SH-SY5Y (cell line): ENCODE results near the gene ALDH1A2.

Source experiments
- GATA2 ChIP-seq: IDR thresholded peaks from 2 replicates; pipeline ENCODE4 v1.6.1; 2011; ENCODE audit warnings: mild to moderate bottlenecking, low read depth, low read length
- GATA3 ChIP-seq: IDR thresholded peaks from 2 replicates; pipeline ENCODE4 v1.6.1; 2011; ENCODE audit warnings: low read depth, mild to moderate bottlenecking, low read length, moderate library complexity

ALDH1A2 gene

GRCh38 chr15:57923750-57924149 lies 141.8 kb downstream of the ALDH1A2 start:
- TF ChIP-seq GATA2 (no peak), GATA3 (no peak)

GRCh38 chr15:57923306-57923705 lies 142.2 kb downstream of the ALDH1A2 start:
- TF ChIP-seq GATA2 (no peak), GATA3 (no peak)

DNA sequence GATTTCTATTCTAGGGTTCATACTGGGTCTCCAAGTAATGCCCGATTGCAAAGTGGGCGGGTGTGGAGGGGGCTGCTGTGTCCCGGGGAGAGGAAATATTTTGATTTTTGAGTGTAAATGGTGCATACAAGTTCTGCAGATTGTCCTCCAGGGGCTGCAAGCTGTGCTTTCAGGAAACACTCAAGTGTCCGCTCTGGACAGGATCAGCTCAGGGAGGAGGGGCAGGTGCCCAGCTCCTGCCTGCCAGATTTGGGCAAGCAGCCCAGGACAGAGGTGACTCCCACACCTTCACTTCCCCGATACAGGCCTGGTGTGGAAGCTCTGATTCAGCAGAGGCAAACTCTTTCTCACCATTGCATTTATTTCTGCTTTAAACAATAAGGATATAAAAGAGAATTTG lies 142.7 kb downstream of the ALDH1A2 start:
- TF ChIP-seq GATA3 (no peak), GATA2 (no peak)

GRCh38 chr15:57921371-57921770 lies 144.1 kb downstream of the ALDH1A2 start:
- no peak for TF ChIP-seq GATA3
- TF ChIP-seq GATA2: no peak

DNA sequence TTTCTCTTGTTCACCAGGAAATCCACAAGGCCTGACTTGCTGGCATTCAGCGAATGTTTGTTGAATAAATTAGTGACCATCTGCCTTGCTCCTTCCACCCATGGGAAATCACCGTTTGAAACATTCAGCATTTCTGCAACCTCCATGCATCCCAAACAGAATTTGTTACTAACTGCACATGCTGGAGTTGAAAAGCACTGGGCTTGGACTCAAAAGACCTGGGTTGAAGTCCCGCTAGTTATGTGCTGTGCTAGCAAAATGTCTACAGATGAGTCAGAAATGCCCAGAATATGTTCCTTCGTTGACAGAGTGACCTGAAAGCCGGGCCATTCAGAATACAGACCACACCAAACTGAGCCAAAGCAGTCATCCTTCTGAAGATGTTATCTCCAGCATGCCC lies 144.6 kb downstream of the ALDH1A2 start:
- peak; percentile 26; the same call in 1 of the 2 replicates for TF ChIP-seq GATA2
- TF ChIP-seq GATA3: no peak

- no peak for TF ChIP-seq GATA3
- TF ChIP-seq GATA2: no peak
Observed at GRCh38 chr15:57919754-57920153, 145.8 kb downstream of the ALDH1A2 start.

DNA sequence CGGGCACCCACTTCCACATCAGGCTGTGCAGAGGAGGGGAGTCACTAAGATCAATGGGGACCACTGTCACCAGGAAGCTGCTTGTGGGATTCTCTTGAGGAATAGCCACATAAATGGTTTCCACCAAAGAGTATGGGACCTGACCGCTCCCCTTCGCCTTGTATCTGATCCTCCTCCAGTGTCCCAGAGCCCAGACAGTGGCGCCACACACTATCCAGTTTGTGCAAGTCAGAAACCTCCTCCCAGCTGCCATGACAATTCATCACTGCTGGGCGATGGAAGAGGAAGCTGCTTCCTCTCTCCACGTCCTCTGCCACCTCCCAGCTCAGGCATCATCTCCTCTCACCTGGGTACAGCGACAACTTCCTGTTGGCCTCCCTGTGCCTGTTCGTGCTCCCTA lies 147.5 kb downstream of the ALDH1A2 start:
- no peak for TF ChIP-seq GATA3
- TF ChIP-seq GATA2: no peak

DNA sequence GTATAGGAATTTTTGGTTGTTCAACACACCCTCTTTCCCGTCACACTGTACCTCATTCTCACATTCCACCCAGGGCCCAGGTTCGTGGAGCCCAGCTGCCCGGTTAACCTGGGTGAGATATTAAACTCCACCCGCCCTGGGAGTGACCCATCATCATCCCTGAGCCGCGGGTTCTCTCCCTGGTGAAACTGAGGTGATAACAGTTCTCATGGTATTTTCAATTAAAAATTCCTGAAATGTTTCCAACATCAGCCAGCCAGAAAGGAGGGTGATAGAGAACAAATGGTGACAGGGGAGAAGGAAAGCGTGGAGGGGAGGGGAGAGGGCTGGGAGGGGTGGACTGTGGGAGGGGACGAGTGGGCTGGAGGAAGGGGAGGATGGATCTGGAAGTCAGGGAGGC lies 148.8 kb downstream of the ALDH1A2 start:
- no peak for TF ChIP-seq GATA2
- TF ChIP-seq GATA3: no peak

DNA sequence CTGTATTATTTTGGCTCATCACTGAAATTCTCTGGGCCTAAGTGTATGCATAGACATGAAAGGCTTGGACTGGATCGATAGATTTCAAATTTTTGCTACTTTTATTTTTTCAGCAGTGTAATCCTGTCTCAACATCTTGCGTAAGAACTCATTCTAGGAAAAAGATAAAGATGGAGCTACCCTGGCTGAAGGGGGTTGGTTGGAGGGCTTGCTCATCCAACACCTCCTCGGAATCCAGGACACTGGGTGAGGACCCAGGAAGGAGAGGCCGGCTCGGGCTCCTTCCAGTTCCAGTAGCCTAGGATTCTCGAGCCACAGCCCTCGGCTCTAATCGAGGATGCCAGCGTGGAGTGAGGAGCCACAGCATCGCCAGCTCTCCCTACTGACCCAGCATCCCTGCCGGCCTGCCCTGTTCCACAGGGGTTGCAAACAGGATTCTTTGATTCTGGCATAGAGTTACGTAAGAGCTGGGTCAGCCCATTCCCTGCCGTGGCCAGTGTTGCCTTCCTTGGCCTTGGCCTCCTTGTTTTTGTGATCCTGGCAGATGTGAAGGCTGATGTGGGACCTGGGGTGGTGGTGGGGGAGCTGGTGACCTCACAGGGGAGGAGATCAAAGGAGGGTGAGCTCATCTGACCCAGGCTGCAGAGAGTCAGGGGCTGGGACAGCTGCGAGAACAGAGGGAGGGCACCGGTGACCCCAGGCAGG lies 149.5 kb downstream of the ALDH1A2 start:
- TF ChIP-seq GATA2 (no peak), GATA3 (no peak)

DNA sequence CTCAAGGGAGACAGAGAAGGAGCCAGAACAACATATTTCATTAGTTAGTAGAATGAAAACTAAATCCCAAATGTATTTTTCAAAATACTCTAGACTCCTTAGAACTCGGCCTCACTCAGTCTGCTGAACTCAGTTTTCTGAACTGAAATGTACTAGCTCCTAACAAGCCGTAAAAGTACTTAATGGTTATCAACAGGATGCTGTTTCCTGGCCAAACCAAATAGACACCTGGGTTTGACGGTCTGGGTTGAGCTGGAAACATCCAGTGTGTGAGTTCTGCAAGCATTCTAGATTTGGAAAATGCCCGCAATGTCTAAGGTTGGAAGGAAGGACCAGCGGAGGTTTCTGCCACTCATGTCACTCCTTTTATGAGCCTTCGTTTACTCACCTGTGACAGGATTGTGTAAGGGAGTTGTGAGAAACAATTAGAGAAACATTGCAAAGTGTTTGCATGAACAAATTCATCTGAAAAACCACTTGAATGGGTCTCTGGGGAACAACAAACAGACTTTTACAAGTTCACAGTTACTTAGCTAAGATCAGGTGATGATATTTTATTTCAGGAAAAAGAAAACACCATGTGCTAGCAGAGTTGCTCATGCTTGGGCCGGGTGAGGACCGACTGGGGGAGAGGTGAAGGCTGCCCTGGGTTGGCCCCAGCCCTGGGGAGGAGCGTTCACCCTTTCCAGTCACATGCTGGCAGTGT lies 151.0 kb downstream of the ALDH1A2 start:
- no peak for TF ChIP-seq GATA2
- TF ChIP-seq GATA3: no peak

DNA sequence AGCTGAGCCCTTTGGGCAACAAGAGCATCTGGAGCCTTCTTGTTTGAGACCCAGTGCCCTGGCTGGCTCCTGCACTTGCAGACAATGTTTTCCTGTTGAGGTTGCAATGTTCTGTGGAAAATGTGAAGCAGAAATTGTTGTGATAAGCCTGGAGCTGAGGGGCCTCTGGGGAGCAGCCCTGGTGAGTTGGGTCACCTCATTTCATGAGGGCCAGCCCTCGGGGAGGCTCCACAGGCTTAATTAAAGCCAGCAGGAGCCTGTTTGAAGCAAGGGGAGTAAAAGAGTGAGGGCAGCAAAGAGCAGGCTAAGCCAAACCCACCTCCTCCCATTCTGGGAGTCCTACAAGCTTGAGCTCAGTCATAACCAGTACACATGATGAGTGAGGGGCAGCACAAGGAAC lies 154.3 kb downstream of the ALDH1A2 start:
- TF ChIP-seq GATA2 (no peak), GATA3 (no peak)

GRCh38 chr15:57910672-57911071 lies 154.8 kb downstream of the ALDH1A2 start:
- TF ChIP-seq GATA3: no peak
- no peak for TF ChIP-seq GATA2

- TF ChIP-seq GATA2: no peak
- no peak for TF ChIP-seq GATA3
Observed at GRCh38 chr15:57909388-57909787, 156.1 kb downstream of the ALDH1A2 start.

DNA sequence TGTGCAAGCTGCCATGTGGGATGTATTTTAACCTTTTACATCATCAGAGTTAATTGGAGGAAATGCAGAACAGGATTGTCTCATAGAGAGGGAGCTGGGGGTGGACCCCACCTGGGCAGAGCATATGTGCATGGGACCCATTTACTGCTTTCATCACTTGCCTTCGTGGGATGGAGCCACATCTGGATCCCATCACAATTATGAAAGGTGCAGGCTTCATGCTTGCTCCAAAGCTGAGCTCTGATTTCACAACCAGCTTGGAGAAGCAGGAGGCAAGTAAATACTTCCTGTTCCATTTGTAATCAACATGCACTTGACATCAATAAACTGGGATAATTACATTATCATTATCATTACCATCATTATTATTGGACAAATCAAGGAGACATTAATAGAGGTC lies 161.9 kb downstream of the ALDH1A2 start:
- TF ChIP-seq GATA3 (no peak), GATA2 (no peak)
